Measurements from ENCODE around the gene ABCC1. TPM values are rescaled to one million over a fixed set of nuclear protein-coding genes. Genes with fewer than 3 reads are reported as not detected.
A peak's percentile ranks its signal among the peaks of the same experiment; 100 is the strongest.

The ABCC1 gene
- total RNA-seq, 1 experiment from 2014 or later: 56.4 TPM

DNA sequence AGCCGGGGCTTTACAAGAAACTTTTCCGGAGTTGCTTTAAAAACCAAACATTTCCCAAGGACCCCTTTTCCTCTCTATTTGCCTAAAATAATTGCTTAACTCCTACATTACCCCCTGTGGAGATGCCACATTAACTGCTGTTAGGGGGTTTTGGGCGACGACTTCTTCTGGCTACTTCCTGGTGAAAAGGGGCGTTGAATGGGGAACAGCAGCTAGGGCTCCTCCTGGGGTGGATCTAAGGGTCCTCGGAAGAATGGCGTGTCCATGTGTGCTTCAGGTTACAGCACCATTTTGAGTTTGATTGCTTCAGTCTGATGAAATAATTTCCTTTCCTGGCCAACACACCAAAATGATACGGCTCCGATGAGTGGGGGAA lies 22.0 kb downstream of the ABCC1 start:
- Histone ChIP-seq H3K27ac (ENCODE audit: insufficient read length, low read depth, low read length) (peak overlapping the region; percentile 38), H3K56ac (ENCODE audit: insufficient read length, low read depth, low read length) (no peak overlapping the region), H3K9me3 (ENCODE audit: control insufficient read depth, low read depth, low read length) (no peaks in the 10 kb centered on the region), H4K20me1 (ENCODE audit: control insufficient read depth, insufficient read depth, insufficient read length) (no peaks in the 10 kb centered on the region), H3K4me1 (ENCODE audit: insufficient read depth, low read length) (peaks cover 18% of the 10 kb centered on the region), H2BK15ac (ENCODE audit: low read depth, low read length) (no peak overlapping the region), H3K9ac (ENCODE audit: extremely low read depth, insufficient read length, low read length) (no peak overlapping the region), H4K8ac (replicated peaks; ENCODE audit: insufficient read length, low read depth, low read length) (no peak overlapping the region), H3K23me2 (ENCODE audit: insufficient read length, low read depth, low read length, poor library complexity, severe bottlenecking) (no peaks in the 10 kb centered on the region), H3K27me3 (ENCODE audit: insufficient read depth, low read length) (no peaks in the 10 kb centered on the region), H3K79me1 (ENCODE audit: insufficient read depth, low read depth, low read length, poor library complexity, severe bottlenecking) (no peaks in the 10 kb centered on the region), H3K23ac (ENCODE audit: insufficient read length, low read depth, low read length) (no peak overlapping the region), H4K91ac (ENCODE audit: insufficient read length, low read depth, low read length) (peak overlapping the region; percentile 11), H4K5ac (ENCODE audit: insufficient read length, low read depth, low read length) (no peak overlapping the region), H3K79me2 (ENCODE audit: insufficient read depth, low read length) (peaks cover 20% of the 10 kb centered on the region; the same call in 1 of the 2 replicates), H2BK20ac (ENCODE audit: low read depth, low read length, poor library complexity, severe bottlenecking) (no peak overlapping the region), H2BK120ac (ENCODE audit: low read depth, low read length, poor library complexity, severe bottlenecking) (no peak overlapping the region), H2AK5ac (ENCODE audit: insufficient read length, low read length) (no peak overlapping the region), H2AFZ (ENCODE audit: low read length) (no peak overlapping the region), H3K18ac (ENCODE audit: insufficient read length, low read depth, low read length) (peak overlapping the region; percentile 8), H3K4me2 (ENCODE audit: insufficient read depth, insufficient read length, low read length) (peak overlapping the region; percentile 44), H3K14ac (ENCODE audit: insufficient read depth, low read length) (peak overlapping the region; percentile 6; the same call in 1 of the 2 replicates), H2BK12ac (ENCODE audit: insufficient read length, low read depth, low read length) (no peak overlapping the region), H3T11ph (ENCODE audit: low read length) (no peak overlapping the region), H3K4ac (ENCODE audit: low read depth, low read length) (no peak overlapping the region; the same call in 1 of the 2 replicates), H2BK5ac (ENCODE audit: insufficient read length, low read length) (no peak overlapping the region)
- no CpG with 5 or more reads among the region's 9 CpGs for WGBS (ENCODE audit: extremely low coverage, insufficient read length, low lambda C conversion rate)
- Mint-ChIP-seq H3K27me3 (ENCODE audit: low read depth) (no peaks in the 10 kb centered on the region), H3K4me3 (peak overlapping the region; percentile 39 to 49), H3K4me1 (peaks cover 52 to 53% of the 10 kb centered on the region in 2 experiments), H3K36me3 (ENCODE audit: insufficient read depth in 1 of 3, low read depth in 3 of 3) (peaks cover 28 to 38% (median 30%) of the 10 kb centered on the region in 3 experiments), H3K9me3 (peaks cover 4 to 23% of the 10 kb centered on the region in 2 experiments), H3K27ac (peak overlapping the region; percentile 96 to 99 (median 97))
- TF ChIP-seq, protein P1, sequence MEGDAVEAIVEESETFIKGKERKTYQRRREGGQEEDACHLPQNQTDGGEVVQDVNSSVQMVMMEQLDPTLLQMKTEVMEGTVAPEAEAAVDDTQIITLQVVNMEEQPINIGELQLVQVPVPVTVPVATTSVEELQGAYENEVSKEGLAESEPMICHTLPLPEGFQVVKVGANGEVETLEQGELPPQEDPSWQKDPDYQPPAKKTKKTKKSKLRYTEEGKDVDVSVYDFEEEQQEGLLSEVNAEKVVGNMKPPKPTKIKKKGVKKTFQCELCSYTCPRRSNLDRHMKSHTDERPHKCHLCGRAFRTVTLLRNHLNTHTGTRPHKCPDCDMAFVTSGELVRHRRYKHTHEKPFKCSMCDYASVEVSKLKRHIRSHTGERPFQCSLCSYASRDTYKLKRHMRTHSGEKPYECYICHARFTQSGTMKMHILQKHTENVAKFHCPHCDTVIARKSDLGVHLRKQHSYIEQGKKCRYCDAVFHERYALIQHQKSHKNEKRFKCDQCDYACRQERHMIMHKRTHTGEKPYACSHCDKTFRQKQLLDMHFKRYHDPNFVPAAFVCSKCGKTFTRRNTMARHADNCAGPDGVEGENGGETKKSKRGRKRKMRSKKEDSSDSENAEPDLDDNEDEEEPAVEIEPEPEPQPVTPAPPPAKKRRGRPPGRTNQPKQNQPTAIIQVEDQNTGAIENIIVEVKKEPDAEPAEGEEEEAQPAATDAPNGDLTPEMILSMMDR (conservative IDR thresholded peaks at IDR 0.05): no peak
- peak; percentile 71 for DNase-seq
